ENCODE measurements around the gene SWAP70. TPM values are rescaled to one million over a fixed set of nuclear protein-coding genes. Genes with fewer than 3 reads are reported as not detected.
A peak's percentile ranks its signal among the peaks of the same experiment; 100 is the strongest.

Gene SWAP70
- total RNA-seq, 2 donors from 2014 or later = 7.9 to 9.8 TPM

- no peak overlapping the region for H3K27ac Mint-ChIP-seq
- no peak overlapping the region for H3K4me3 Mint-ChIP-seq
- no peaks in the 10 kb centered on the region for H3K27me3 Mint-ChIP-seq
- no peak for DNase-seq (ENCODE audit: low spot score)
- ATAC-seq = no peak
- no peaks in the 10 kb centered on the region for H3K36me3 Mint-ChIP-seq
- no peaks in the 10 kb centered on the region for H3K9me3 Mint-ChIP-seq
- H3K4me1 Mint-ChIP-seq (ENCODE audit: low read depth in 2 of 2) = no peaks in the 10 kb centered on the region
Measured at GRCh38 chr11:9777066-9777465, 113.2 kb downstream of the SWAP70 start.

GRCh38 chr11:9777525-9777924, 113.6 kb downstream of the SWAP70 start:
- H3K4me3 Mint-ChIP-seq = no peak overlapping the region
- no peaks in the 10 kb centered on the region for H3K4me1 Mint-ChIP-seq (ENCODE audit: low read depth in 2 of 2)
- H3K27ac Mint-ChIP-seq = no peak overlapping the region
- no peaks in the 10 kb centered on the region for H3K9me3 Mint-ChIP-seq
- no peaks in the 10 kb centered on the region for H3K36me3 Mint-ChIP-seq
- DNase-seq (ENCODE audit: low spot score) (no peak), ATAC-seq (no peak)
- H3K27me3 Mint-ChIP-seq = no peaks in the 10 kb centered on the region

DNA sequence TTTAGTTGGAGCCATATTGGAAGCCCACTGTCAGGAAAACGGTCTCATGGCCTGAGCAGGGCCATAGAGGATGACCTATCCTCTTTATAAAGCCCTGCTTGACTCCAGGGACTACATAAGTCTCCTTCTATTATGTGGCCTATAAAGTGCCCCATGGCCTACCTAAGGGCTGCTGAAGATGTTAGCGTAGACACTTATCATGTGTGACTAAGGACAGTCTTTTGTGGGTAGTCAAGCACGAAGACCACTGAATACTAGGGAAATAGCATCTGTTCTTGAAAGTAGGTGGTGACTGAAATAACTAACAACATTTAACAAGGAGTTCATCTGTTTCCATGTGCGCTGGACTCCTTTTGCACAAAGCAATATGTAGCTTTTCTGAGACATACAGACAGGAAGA, 117.1 kb downstream of the SWAP70 start:
- Mint-ChIP-seq H3K27ac (no peak overlapping the region), H3K4me1 (ENCODE audit: low read depth in 2 of 2) (no peaks in the 10 kb centered on the region), H3K4me3 (no peak overlapping the region), H3K27me3 (no peaks in the 10 kb centered on the region), H3K9me3 (no peaks in the 10 kb centered on the region), H3K36me3 (no peaks in the 10 kb centered on the region)
- ATAC-seq (no peak), DNase-seq (ENCODE audit: low spot score) (no peak)

- no peak for ATAC-seq
- Mint-ChIP-seq H3K27me3 (no peaks in the 10 kb centered on the region), H3K4me1 (ENCODE audit: low read depth in 2 of 2) (peaks cover 0 to 6% of the 10 kb centered on the region in 2 donors), H3K27ac (no peak overlapping the region), H3K36me3 (no peaks in the 10 kb centered on the region), H3K4me3 (no peak overlapping the region), H3K9me3 (no peaks in the 10 kb centered on the region)
- DNase-seq (ENCODE audit: low spot score) = no peak
Measured at GRCh38 chr11:9783986-9784385, 120.1 kb downstream of the SWAP70 start.

DNA sequence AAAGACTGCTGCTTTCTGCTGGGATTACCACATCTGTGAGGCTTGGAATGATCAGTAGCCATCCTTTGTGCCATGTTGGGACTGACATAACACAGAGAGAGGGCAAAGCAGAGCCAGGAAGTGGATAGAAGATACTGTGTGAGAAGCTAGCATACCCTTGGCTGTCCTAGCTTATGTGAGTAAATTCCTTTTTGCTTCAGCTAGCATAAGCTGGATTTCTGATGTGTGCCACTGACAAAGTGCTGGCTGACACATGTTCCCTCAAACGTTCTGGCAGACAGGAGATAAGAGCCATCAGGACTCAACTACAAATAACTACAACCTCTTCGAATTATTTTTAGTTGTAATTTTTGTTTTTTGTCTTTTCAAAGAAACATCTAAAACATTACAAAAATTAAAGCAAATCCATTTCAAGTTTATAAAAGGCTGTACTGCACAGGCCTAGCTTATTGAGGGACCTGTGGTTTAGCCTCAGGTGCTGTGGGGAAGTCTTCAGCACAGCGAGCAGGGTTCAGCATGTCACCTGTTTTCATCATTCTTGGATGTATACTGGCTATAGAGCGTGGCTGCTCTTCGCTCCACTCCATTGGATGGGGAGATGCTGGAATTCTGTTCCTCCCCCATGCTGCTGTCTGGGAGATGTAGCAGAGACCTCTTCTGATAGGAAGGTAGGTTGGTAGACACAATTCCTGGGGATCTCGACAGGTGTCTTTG, 120.9 kb downstream of the SWAP70 start:
- Mint-ChIP-seq H3K4me3 (no peak overlapping the region), H3K4me1 (ENCODE audit: low read depth in 2 of 2) (peaks cover 0 to 6% of the 10 kb centered on the region in 2 donors), H3K9me3 (no peaks in the 10 kb centered on the region), H3K27me3 (no peaks in the 10 kb centered on the region), H3K27ac (no peak overlapping the region), H3K36me3 (no peaks in the 10 kb centered on the region)
- DNase-seq (ENCODE audit: low spot score) (no peak), ATAC-seq (no peak)

DNA sequence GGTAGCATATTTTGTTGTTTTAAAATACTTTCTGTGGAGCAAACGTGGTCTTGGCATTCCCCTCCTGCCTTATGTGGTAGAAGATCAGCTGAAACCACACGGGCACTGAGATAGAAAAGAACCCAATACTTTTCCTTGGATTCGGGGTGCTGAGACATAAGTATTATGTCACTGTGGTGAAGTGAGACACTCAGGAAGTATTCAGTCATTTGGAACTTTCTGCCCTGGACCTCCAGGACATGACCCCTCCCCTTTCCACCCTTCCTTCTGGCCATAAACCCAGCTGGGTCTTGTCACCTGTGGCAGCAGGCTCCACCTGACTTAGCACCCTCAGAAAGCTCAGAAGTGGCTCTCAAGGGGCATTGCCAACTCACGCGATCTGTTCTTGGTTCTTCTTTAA, 123.4 kb downstream of the SWAP70 start:
- H3K27ac Mint-ChIP-seq = no peak overlapping the region
- ATAC-seq = no peak
- H3K4me1 Mint-ChIP-seq (ENCODE audit: low read depth in 2 of 2) = peaks cover 0 to 6% of the 10 kb centered on the region in 2 donors
- no peaks in the 10 kb centered on the region for H3K36me3 Mint-ChIP-seq
- H3K27me3 Mint-ChIP-seq = no peaks in the 10 kb centered on the region
- no peak for DNase-seq (ENCODE audit: low spot score)
- no peak overlapping the region for H3K4me3 Mint-ChIP-seq
- H3K9me3 Mint-ChIP-seq = no peaks in the 10 kb centered on the region

DNA sequence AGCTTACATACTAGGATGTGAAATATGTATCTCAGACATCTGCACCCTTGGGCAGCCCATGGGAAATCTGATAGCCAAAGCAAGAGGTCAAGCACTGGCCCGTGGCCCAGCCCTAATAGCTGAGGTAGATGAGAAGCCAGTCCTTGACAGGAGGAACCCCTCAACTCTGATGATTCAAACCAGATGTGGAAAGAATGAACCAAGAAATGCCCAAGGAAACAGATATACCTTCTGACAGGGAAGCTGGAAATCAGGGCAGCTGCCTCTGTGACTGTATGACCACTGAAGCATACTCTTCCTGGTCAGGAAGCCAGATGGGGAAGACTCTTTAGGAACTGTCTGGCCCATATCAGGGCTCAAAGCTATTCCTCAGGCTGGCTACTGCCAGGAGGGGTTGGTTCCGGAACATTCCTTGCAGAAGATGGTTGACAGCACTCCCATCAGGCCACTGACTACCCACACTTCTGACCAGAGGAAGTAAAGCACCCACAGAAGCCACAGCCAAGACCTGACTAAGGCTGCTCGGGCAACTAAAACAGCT, 124.2 kb downstream of the SWAP70 start:
- Mint-ChIP-seq H3K27ac (no peak overlapping the region), H3K4me1 (ENCODE audit: low read depth in 2 of 2) (peaks cover 0 to 6% of the 10 kb centered on the region in 2 donors), H3K27me3 (no peaks in the 10 kb centered on the region), H3K9me3 (no peaks in the 10 kb centered on the region), H3K4me3 (no peak overlapping the region), H3K36me3 (no peaks in the 10 kb centered on the region)
- ATAC-seq (peak in 1 of 2 donors; percentile 38), DNase-seq (ENCODE audit: low spot score) (no peak)

- Mint-ChIP-seq H3K36me3 (no peaks in the 10 kb centered on the region), H3K27me3 (no peaks in the 10 kb centered on the region), H3K4me1 (ENCODE audit: low read depth in 2 of 2) (peaks cover 0 to 6% of the 10 kb centered on the region in 2 donors), H3K9me3 (no peaks in the 10 kb centered on the region), H3K4me3 (no peak overlapping the region), H3K27ac (no peak overlapping the region)
- no peak for ATAC-seq
- no peak for DNase-seq (ENCODE audit: low spot score)
Measured at GRCh38 chr11:9789910-9790309, 126.0 kb downstream of the SWAP70 start.

DNA sequence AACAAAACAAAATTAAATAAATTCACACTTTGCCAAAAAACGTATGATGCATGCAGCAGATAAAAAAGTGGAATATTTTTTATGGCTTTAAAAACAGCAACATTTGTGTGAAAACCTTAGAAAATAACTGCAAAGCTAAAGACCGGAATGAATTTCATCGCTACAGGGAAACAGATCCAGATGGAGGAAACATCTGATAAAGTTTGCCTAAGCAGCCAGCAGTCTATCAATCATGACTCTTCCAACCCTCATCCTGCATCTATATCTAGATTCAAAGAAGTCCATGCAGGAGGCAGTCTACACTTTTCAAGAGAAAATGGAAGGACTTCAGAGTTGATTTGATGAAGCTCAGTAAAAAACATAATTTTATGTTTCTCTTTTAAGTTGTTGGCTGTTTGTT, 126.8 kb downstream of the SWAP70 start:
- DNase-seq (ENCODE audit: low spot score) (no peak), ATAC-seq (no peak)
- H3K27ac Mint-ChIP-seq = no peak overlapping the region
- peaks cover 0 to 6% of the 10 kb centered on the region in 2 donors for H3K4me1 Mint-ChIP-seq (ENCODE audit: low read depth in 2 of 2)
- no peaks in the 10 kb centered on the region for H3K9me3 Mint-ChIP-seq
- H3K4me3 Mint-ChIP-seq = no peak overlapping the region
- no peaks in the 10 kb centered on the region for H3K36me3 Mint-ChIP-seq
- H3K27me3 Mint-ChIP-seq = no peaks in the 10 kb centered on the region

- Mint-ChIP-seq H3K4me3 (no peak overlapping the region), H3K36me3 (no peaks in the 10 kb centered on the region), H3K27me3 (no peaks in the 10 kb centered on the region), H3K9me3 (no peaks in the 10 kb centered on the region), H3K27ac (no peak overlapping the region), H3K4me1 (ENCODE audit: low read depth in 2 of 2) (no peaks in the 10 kb centered on the region)
- DNase-seq (ENCODE audit: low spot score) (no peak), ATAC-seq (no peak)
Measured at GRCh38 chr11:9796266-9796665, 132.4 kb downstream of the SWAP70 start.

GRCh38 chr11:9796854-9797253, 133.0 kb downstream of the SWAP70 start:
- ATAC-seq (no peak), DNase-seq (ENCODE audit: low spot score) (no peak)
- Mint-ChIP-seq H3K27me3 (no peaks in the 10 kb centered on the region), H3K36me3 (no peaks in the 10 kb centered on the region), H3K4me1 (ENCODE audit: low read depth in 2 of 2) (no peaks in the 10 kb centered on the region), H3K27ac (no peak overlapping the region), H3K9me3 (no peaks in the 10 kb centered on the region), H3K4me3 (no peak overlapping the region)

DNA sequence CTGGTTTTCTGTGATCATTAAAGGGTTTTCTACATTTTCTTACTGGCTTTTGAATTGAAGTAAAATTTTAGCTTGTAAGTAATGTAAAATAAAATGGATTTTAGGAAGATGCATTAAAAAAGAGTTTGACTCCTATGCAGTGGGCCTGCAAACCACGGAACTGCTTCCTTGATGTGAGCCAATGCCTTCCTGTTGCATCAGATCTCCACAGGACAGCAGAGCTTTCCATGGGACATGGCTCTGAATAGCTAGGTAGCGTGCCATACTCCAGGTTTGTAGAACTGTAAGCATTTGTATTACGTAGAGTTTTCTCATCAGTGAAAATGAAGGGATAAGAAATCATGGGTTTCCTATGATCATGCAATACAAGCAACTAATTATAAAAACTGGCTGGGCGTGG, 133.4 kb downstream of the SWAP70 start:
- ATAC-seq (no peak), DNase-seq (ENCODE audit: low spot score) (no peak)
- Mint-ChIP-seq H3K27me3 (no peaks in the 10 kb centered on the region), H3K27ac (no peak overlapping the region), H3K36me3 (no peaks in the 10 kb centered on the region), H3K4me3 (no peak overlapping the region), H3K9me3 (no peaks in the 10 kb centered on the region), H3K4me1 (ENCODE audit: low read depth in 2 of 2) (no peaks in the 10 kb centered on the region)

DNA sequence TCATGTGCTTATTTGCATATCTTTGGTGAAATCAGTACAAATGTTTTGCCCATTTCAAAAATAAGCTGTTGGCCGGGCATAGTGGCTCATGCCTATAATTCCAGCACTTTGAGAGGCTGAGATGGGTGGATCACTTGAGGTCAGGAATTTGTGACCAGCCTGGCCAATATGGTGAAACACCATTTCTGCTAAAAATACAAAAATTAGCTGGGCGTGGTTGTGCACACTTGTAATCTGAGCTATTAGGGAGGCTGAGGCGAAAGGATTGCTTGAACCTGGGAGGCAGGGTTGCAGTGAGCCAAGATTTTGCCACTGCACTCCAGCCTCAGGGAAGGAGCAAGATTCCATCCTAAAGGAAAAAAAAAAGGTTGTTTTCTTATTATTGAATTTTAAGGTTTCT, 136.0 kb downstream of the SWAP70 start:
- Mint-ChIP-seq H3K27ac (no peak overlapping the region), H3K4me3 (no peak overlapping the region), H3K27me3 (no peaks in the 10 kb centered on the region), H3K36me3 (no peaks in the 10 kb centered on the region), H3K4me1 (ENCODE audit: low read depth in 2 of 2) (no peaks in the 10 kb centered on the region), H3K9me3 (no peaks in the 10 kb centered on the region)
- no peak for ATAC-seq
- no peak for DNase-seq (ENCODE audit: low spot score)

DNA sequence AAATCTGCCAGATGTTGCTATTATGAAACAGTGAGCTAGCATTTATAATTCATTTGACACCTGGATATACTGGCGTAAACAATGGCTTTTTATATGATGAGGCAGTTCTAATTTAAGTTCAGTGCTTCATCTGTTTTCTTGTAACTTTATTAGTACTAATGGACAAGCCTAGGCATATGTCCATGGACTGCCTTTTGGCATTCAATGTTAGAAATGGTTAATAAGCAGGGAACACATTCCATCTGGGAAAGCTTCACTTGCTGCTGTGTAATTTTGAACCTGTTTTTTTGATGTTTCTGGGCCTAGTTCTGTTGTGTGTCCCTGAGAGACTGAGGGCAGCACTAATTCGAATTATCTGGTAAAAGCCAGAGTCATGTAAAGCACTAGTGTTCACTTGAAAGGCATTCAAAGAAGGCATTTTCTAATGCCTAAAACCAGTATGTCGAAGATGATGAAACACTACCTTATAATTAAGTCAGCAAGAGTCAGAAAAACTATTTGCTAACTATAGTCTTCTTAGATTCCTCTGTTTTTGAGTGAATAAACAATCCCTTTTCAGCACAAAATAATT, 138.5 kb downstream of the SWAP70 start:
- Mint-ChIP-seq H3K36me3 (no peaks in the 10 kb centered on the region), H3K27ac (no peak overlapping the region), H3K27me3 (no peaks in the 10 kb centered on the region)

More for the DNA sequence above, 138.5 kb downstream of the SWAP70 start:
- ATAC-seq = no peak
- no peaks in the 10 kb centered on the region for H3K9me3 Mint-ChIP-seq
- H3K4me1 Mint-ChIP-seq (ENCODE audit: low read depth in 2 of 2) = no peaks in the 10 kb centered on the region
- H3K4me3 Mint-ChIP-seq = no peak overlapping the region
- no peak for DNase-seq (ENCODE audit: low spot score)
